SK-N-SH (cell line): ENCODE data around the gene ARHGAP10. TPM values are rescaled to one million over a fixed set of nuclear protein-coding genes. Genes with fewer than 3 reads are reported as not detected.

Experiments used
- CTCF ChIA-PET: fragments of 300-600, 350-600 bp; formaldehyde crosslinking; extraction: SDS; loops from one replicate; lab custom pipeline; 2021; lab: Yijun Ruan, JAX
- POLR2A ChIA-PET: fragments of 350-600 bp; sonication (Branson Sonifier 250); formaldehyde crosslinking; extraction: SDS; loops from one replicate; lab custom pipeline; 2020; ENCODE audit warnings: antibody characterized with exemption, inconsistent platforms; lab: Yijun Ruan, JAX
- DNase-seq: peaks from one replicate; pipeline ENCODE4 v3.0.0; 2012
- H2AFZ ChIP-seq: fragments of 200-600 bp; sonication (generic); 2 replicates; pipeline ENCODE4 v1.8.1; 2016; ENCODE audit warnings: antibody characterized with exemption, mild to moderate bottlenecking, low read depth
- H3F3A ChIP-seq: fragments of 200-600 bp; sonication (generic); replicated peaks from 2 replicates; pipeline ENCODE3; 2016; ENCODE audit warnings: antibody characterized with exemption, mild to moderate bottlenecking; ENCODE audit not compliant: insufficient read depth
- H3K27ac ChIP-seq, 2 experiments: fragments of 200-500 bp in 1 of 2; fragments of 200-600 bp in 1 of 2; sonication (Bioruptor generic) in 1 of 2; sonication (generic), shearing (Covaris generic) in 1 of 2; 2 replicates each; pipeline versions ENCODE4 v1.5.1 to v1.6.1; 2014 to 2016; ENCODE audit warnings: low read depth in 2 of 2, inconsistent platforms in 1 of 2, low read length in 1 of 2, mild to moderate bottlenecking in 1 of 2, mixed read lengths in 1 of 2
- H3K27me3 ChIP-seq: fragments of 200-600 bp; sonication (generic), shearing (Covaris generic); 2 replicates; pipeline ENCODE4 v1.6.1; 2016; ENCODE audit warnings: mixed run types; ENCODE audit not compliant: insufficient read depth
- H3K36me3 ChIP-seq, 2 experiments: fragments of 200-500 bp in 1 of 2; fragments of 200-600 bp in 1 of 2; sonication (Bioruptor generic) in 1 of 2; sonication (generic) in 1 of 2; replicated peaks in 1 of 2; 2 replicates each; pipeline versions ENCODE3 to v1.5.1; 2014 to 2016; ENCODE audit warnings: low read length in 1 of 2, mild to moderate bottlenecking in 1 of 2; ENCODE audit not compliant: insufficient read depth in 2 of 2, control insufficient read depth in 1 of 2
- H3K4me1 ChIP-seq, 2 experiments: fragments of 200-500 bp in 1 of 2; fragments of 200-600 bp in 1 of 2; sonication (Bioruptor generic) in 1 of 2; sonication (generic), shearing (Covaris generic) in 1 of 2; 2 replicates each; pipeline versions ENCODE4 v1.5.1 to v1.6.1; 2014 to 2016; ENCODE audit warnings: low read depth in 1 of 2, low read length in 1 of 2, mixed run types in 1 of 2; ENCODE audit not compliant: insufficient read depth in 2 of 2, control insufficient read depth in 1 of 2
- H3K4me2 ChIP-seq: fragments of 200-600 bp; sonication (generic), shearing (Covaris generic); 2 replicates; pipeline ENCODE4 v1.6.1; 2017; ENCODE audit warnings: mixed run types
- H3K4me3 ChIP-seq, 2 experiments: fragments of 200-500 bp in 1 of 2; fragments of 200-600 bp in 1 of 2; sonication (Bioruptor generic) in 1 of 2; sonication (generic), shearing (Covaris generic) in 1 of 2; 2 replicates each; pipeline versions ENCODE4 v1.5.1 to v1.8.1; 2014 to 2016; ENCODE audit warnings: low read depth in 2 of 2, inconsistent platforms in 1 of 2, low read length in 1 of 2, mild to moderate bottlenecking in 1 of 2, mixed read lengths in 1 of 2, moderate library complexity in 1 of 2
- H3K79me2 ChIP-seq: fragments of 200-600 bp; sonication (generic); 2 replicates; pipeline ENCODE4 v1.8.1; 2017; ENCODE audit warnings: mild to moderate bottlenecking; ENCODE audit not compliant: insufficient read depth
- H3K9ac ChIP-seq: fragments of 200-600 bp; sonication (generic); 2 replicates; pipeline ENCODE4 v1.6.1; 2017; ENCODE audit warnings: mixed run types
- H3K9me2 ChIP-seq: fragments of 200-600 bp; sonication (generic); 2 replicates; pipeline ENCODE4 v1.6.1; 2017; ENCODE audit warnings: mixed run types
- H3K9me3 ChIP-seq: fragments of 200-600 bp; sonication (generic); 2 replicates; pipeline ENCODE4 v1.6.1; 2017; ENCODE audit warnings: mixed run types, mild to moderate bottlenecking, moderate library complexity
- H4K20me1 ChIP-seq: fragments of 200-600 bp; sonication (generic); 2 replicates; pipeline ENCODE4 v1.6.1; 2017; ENCODE audit warnings: mild to moderate bottlenecking, mixed run types; ENCODE audit not compliant: insufficient read depth
- CHD2 ChIP-seq: fragments of 150-350 bp; IDR thresholded peaks from 2 replicates; pipeline ENCODE4 v1.6.1; 2018; ENCODE audit warnings: low read length; ENCODE audit not compliant: partially characterized antibody
- ELF1 ChIP-seq: IDR thresholded peaks from 2 replicates; pipeline ENCODE4 v1.4.0; 2012
- EP300 ChIP-seq, 2 experiments: IDR thresholded peaks; 2 replicates each; pipeline versions ENCODE4 v1.4.0 to v1.6.1; 2012; ENCODE audit warnings: borderline replicate concordance in 1 of 2, low read depth in 1 of 2, low read length in 1 of 2
- FOSL2 ChIP-seq: IDR thresholded peaks from 2 replicates; pipeline ENCODE4 v1.4.0; 2012; ENCODE audit warnings: low read depth, mild to moderate bottlenecking, moderate library complexity, borderline replicate concordance
- FOXJ3 ChIP-seq: sonication (generic); formaldehyde crosslinking; IDR thresholded peaks from 2 replicates; pipeline ENCODE4 v1.5.1; 2020; ENCODE audit warnings: mild to moderate bottlenecking, missing genetic modification reagents
- GABPA ChIP-seq: IDR thresholded peaks from 2 replicates; pipeline ENCODE4 v1.4.0; 2012; ENCODE audit warnings: low read depth, mild to moderate bottlenecking
- GATA2 ChIP-seq: sonication (generic); formaldehyde crosslinking; IDR thresholded peaks from 2 replicates; pipeline ENCODE4 v1.5.0; 2020; ENCODE audit warnings: mild to moderate bottlenecking, missing genetic modification reagents
- MXI1 ChIP-seq: IDR thresholded peaks from 2 replicates; pipeline ENCODE4 v1.6.1; 2012; ENCODE audit warnings: mild to moderate bottlenecking, low read depth, low read length, improper control_type of control experiment
- NFIC ChIP-seq: IDR thresholded peaks from 2 replicates; pipeline ENCODE4 v1.4.0; 2012; ENCODE audit warnings: borderline replicate concordance
- NRF1 ChIP-seq: IDR thresholded peaks from 2 replicates; pipeline ENCODE4 v1.6.1; 2012; ENCODE audit warnings: low read depth, mild to moderate bottlenecking, low read length
- RXRA ChIP-seq: IDR thresholded peaks from 2 replicates; pipeline ENCODE4 v1.4.0; 2012; ENCODE audit warnings: low read depth, mild to moderate bottlenecking, borderline replicate concordance
- SIN3A ChIP-seq: IDR thresholded peaks from 2 replicates; pipeline ENCODE4 v1.6.1; 2012; ENCODE audit warnings: low read depth, mild to moderate bottlenecking, low read length, moderate library complexity, borderline replicate concordance
- TEAD4 ChIP-seq: IDR thresholded peaks from 2 replicates; pipeline ENCODE4 v1.4.0; 2012; ENCODE audit warnings: mild to moderate bottlenecking, borderline replicate concordance; ENCODE audit not compliant: insufficient read depth
- WGBS: methylation state at CpG from one replicate; pipeline ENCODE4 v1.1.6; 2017; ENCODE audit warnings: low lambda C conversion rate; 5-methylcytosine and 5-hydroxymethylcytosine counted together
- polyA plus RNA-seq, 3 experiments: library from polyadenylated mRNA; depleted of rRNA; stranded (reverse); fragments of >200 nt; gene quantifications; 2 replicates each; pipeline ENCODE4 v1.2.3, GENCODE V29; 2012
- TF ChIP-seq, protein P1 (sequence below): IDR thresholded peaks from 2 replicates; pipeline ENCODE4 v1.6.1; 2012; ENCODE audit warnings: mild to moderate bottlenecking, low read depth, low read length, moderate library complexity
- TF ChIP-seq, protein P2 (sequence below): fragments of 150-350 bp; IDR thresholded peaks from 2 replicates; pipeline ENCODE4 v1.6.1; 2017; ENCODE audit warnings: antibody characterized with exemption, low read length, low read depth, borderline replicate concordance
- TF ChIP-seq, protein P3 (sequence below): IDR thresholded peaks from 2 replicates; pipeline ENCODE4 v1.4.0; 2012; ENCODE audit warnings: low read depth, borderline replicate concordance
- TF ChIP-seq, protein P4 (sequence below): fragments of 150-350 bp; IDR thresholded peaks from 2 replicates; pipeline ENCODE4 v1.6.1; 2016; ENCODE audit warnings: mild to moderate bottlenecking, low read depth, low read length
- TF ChIP-seq, protein P5 (sequence below): IDR thresholded peaks from 2 replicates; pipeline ENCODE4; 2012

Gene ARHGAP10
- polyA plus RNA-seq, 1 of the 3 experiments (the other 2 are of a cell fraction) = 15.1 TPM

DNA sequence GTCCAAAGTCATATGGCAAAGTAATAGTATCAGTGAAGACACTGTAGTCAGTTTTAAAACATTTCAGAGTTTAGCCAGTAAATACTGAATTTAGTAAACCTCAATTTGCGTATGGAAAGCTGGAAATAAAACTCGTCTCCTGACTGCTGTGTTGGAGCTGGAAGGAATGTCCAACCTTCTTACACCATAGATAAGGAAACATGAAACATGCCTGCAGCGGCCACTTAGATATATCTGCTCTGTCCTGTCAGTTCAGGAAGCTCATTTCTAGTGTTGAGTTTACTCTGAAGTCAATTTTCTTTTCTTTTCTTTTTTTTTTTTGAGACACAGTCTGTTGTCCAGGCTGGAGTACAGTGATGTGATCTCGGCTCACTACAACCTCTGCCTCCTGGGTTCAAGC is 21.2 kb downstream of the ARHGAP10 start:
- Histone ChIP-seq H3K36me3 (no peaks in the 10 kb centered on the region), H3K4me1 (peaks cover 0 to 15% of the 10 kb centered on the region in 2 experiments; a peak in 2 of 4 replicates), H3K4me2 (no peak overlapping the region), H4K20me1 (peaks cover 7% of the 10 kb centered on the region), H3K9me3 (no peaks in the 10 kb centered on the region), H2AFZ (no peak overlapping the region), H3K27ac (no peak overlapping the region; a peak in 1 of 4 replicates), H3K27me3 (no peaks in the 10 kb centered on the region), H3F3A (peaks cover 13% of the 10 kb centered on the region), H3K9me2 (no peaks in the 10 kb centered on the region), H3K79me2 (peaks cover 85% of the 10 kb centered on the region), H3K9ac (no peak overlapping the region), H3K4me3 (no peak overlapping the region)
- ChIA-PET CTCF (interaction anchor here (1.1 kb wide), 1 partner anchor 14 kb away, joined by 3 read pairs; no protein-coding TSS in a partner anchor), POLR2A (no interaction called here)
- DNase-seq = no peak
- no peak for TF ChIP-seq SIN3A
- TF ChIP-seq TEAD4 = no peak
- no peak for TF ChIP-seq RXRA
- TF ChIP-seq NFIC = no peak
- TF ChIP-seq FOXJ3 = no peak
- no peak for TF ChIP-seq EP300 (IDR thresholded peaks at IDR 0.05; ENCODE audit: borderline replicate concordance in 1 of 2, low read depth in 1 of 2, low read length in 1 of 2)
- WGBS = 95% methylated on average over 4 of the region's 4 CpGs

DNA sequence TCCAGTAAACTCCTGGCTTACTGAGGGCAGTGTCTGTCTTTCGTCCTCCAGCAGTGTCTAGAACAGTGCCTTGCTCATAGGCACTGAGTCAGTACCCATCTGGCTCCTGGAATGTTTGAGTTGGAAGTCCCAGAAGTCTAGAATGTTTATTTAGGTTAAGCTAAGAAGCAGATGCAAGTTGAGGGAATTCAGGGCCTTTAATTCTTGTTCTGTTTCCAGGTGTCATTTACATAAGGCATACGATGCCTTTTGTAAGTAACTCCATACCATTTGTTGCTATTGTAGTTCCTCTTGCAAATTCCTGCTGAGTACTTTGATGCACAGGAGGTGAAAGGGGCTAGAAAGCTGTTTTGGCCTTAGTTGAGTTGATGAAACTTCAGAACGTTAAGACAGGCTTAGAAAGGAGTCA is 22.2 kb downstream of the ARHGAP10 start:
- Histone ChIP-seq H3K9me2 (no peaks in the 10 kb centered on the region), H3K9me3 (no peaks in the 10 kb centered on the region), H3F3A (peaks cover 13% of the 10 kb centered on the region), H3K9ac (no peak overlapping the region), H3K27ac (peak overlapping the region in 1 of 2 experiments; percentile 53; a peak in 1 of 4 replicates), H3K27me3 (no peaks in the 10 kb centered on the region), H3K4me1 (peaks cover 0 to 15% of the 10 kb centered on the region in 2 experiments; a peak in 2 of 4 replicates), H3K4me3 (no peak overlapping the region), H3K4me2 (no peak overlapping the region), H2AFZ (no peak overlapping the region), H4K20me1 (peaks cover 7% of the 10 kb centered on the region), H3K36me3 (no peaks in the 10 kb centered on the region), H3K79me2 (peaks cover 91% of the 10 kb centered on the region)
- DNase-seq = no peak
- CTCF ChIA-PET = no interaction called here
- WGBS = 58% methylated on average over 3 of the region's 3 CpGs
- POLR2A ChIA-PET = no interaction called here
- TF ChIP-seq, protein P1, sequence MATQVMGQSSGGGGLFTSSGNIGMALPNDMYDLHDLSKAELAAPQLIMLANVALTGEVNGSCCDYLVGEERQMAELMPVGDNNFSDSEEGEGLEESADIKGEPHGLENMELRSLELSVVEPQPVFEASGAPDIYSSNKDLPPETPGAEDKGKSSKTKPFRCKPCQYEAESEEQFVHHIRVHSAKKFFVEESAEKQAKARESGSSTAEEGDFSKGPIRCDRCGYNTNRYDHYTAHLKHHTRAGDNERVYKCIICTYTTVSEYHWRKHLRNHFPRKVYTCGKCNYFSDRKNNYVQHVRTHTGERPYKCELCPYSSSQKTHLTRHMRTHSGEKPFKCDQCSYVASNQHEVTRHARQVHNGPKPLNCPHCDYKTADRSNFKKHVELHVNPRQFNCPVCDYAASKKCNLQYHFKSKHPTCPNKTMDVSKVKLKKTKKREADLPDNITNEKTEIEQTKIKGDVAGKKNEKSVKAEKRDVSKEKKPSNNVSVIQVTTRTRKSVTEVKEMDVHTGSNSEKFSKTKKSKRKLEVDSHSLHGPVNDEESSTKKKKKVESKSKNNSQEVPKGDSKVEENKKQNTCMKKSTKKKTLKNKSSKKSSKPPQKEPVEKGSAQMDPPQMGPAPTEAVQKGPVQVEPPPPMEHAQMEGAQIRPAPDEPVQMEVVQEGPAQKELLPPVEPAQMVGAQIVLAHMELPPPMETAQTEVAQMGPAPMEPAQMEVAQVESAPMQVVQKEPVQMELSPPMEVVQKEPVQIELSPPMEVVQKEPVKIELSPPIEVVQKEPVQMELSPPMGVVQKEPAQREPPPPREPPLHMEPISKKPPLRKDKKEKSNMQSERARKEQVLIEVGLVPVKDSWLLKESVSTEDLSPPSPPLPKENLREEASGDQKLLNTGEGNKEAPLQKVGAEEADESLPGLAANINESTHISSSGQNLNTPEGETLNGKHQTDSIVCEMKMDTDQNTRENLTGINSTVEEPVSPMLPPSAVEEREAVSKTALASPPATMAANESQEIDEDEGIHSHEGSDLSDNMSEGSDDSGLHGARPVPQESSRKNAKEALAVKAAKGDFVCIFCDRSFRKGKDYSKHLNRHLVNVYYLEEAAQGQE = peak; percentile 43; the same call in 1 of the 2 replicates
- TF ChIP-seq ELF1 (no peak), GATA2 (no peak), NFIC (peak; percentile 21; the same call in 1 of the 2 replicates), CHD2 (no peak), GABPA (no peak), MXI1 (no peak), FOSL2 (peak; percentile 46; the same call in 1 of the 2 replicates), TEAD4 (peak; percentile 25; the same call in 1 of the 2 replicates), EP300 (IDR thresholded peaks at IDR 0.05; ENCODE audit: borderline replicate concordance in 1 of 2, low read depth in 1 of 2, low read length in 1 of 2) (peak in 1 of 2 experiments; percentile 42; a peak in 1 of 4 replicates), NRF1 (no peak)
- TF ChIP-seq, protein P2, sequence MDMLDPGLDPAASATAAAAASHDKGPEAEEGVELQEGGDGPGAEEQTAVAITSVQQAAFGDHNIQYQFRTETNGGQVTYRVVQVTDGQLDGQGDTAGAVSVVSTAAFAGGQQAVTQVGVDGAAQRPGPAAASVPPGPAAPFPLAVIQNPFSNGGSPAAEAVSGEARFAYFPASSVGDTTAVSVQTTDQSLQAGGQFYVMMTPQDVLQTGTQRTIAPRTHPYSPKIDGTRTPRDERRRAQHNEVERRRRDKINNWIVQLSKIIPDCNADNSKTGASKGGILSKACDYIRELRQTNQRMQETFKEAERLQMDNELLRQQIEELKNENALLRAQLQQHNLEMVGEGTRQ = no peak
- TF ChIP-seq, protein P3, sequence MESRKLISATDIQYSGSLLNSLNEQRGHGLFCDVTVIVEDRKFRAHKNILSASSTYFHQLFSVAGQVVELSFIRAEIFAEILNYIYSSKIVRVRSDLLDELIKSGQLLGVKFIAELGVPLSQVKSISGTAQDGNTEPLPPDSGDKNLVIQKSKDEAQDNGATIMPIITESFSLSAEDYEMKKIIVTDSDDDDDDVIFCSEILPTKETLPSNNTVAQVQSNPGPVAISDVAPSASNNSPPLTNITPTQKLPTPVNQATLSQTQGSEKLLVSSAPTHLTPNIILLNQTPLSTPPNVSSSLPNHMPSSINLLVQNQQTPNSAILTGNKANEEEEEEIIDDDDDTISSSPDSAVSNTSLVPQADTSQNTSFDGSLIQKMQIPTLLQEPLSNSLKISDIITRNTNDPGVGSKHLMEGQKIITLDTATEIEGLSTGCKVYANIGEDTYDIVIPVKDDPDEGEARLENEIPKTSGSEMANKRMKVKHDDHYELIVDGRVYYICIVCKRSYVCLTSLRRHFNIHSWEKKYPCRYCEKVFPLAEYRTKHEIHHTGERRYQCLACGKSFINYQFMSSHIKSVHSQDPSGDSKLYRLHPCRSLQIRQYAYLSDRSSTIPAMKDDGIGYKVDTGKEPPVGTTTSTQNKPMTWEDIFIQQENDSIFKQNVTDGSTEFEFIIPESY = no peak
- TF ChIP-seq, protein P4, sequence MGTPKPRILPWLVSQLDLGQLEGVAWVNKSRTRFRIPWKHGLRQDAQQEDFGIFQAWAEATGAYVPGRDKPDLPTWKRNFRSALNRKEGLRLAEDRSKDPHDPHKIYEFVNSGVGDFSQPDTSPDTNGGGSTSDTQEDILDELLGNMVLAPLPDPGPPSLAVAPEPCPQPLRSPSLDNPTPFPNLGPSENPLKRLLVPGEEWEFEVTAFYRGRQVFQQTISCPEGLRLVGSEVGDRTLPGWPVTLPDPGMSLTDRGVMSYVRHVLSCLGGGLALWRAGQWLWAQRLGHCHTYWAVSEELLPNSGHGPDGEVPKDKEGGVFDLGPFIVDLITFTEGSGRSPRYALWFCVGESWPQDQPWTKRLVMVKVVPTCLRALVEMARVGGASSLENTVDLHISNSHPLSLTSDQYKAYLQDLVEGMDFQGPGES = no peak
- TF ChIP-seq, protein P5, sequence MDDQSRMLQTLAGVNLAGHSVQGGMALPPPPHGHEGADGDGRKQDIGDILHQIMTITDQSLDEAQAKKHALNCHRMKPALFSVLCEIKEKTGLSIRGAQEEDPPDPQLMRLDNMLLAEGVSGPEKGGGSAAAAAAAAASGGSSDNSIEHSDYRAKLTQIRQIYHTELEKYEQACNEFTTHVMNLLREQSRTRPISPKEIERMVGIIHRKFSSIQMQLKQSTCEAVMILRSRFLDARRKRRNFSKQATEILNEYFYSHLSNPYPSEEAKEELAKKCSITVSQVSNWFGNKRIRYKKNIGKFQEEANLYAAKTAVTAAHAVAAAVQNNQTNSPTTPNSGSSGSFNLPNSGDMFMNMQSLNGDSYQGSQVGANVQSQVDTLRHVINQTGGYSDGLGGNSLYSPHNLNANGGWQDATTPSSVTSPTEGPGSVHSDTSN = peak; percentile 49
